Mesendoderm (in vitro differentiated cells): ENCODE results near the gene LGR4.

Experiments
- DNase-seq: peaks from one replicate; pipeline ENCODE4 v3.0.0; 2013
- H2AK5ac ChIP-seq: 2 replicates; pipeline ENCODE4 v1.6.1; 2013; ENCODE audit warnings: low read length, inconsistent platforms
- H2BK120ac ChIP-seq: 2 replicates; pipeline ENCODE4 v1.6.1; 2013; ENCODE audit warnings: low read depth, mild to moderate bottlenecking, low read length, moderate library complexity, mixed read lengths
- H2BK15ac ChIP-seq: replicated peaks from 2 replicates; pipeline ENCODE4 v1.6.1; 2013; ENCODE audit warnings: low read depth, mild to moderate bottlenecking, moderate library complexity
- H2BK5ac ChIP-seq: 2 replicates; pipeline ENCODE4 v1.6.1; 2013; ENCODE audit warnings: low read length, inconsistent platforms
- H3K18ac ChIP-seq: 2 replicates; pipeline ENCODE4 v1.6.1; 2013; ENCODE audit warnings: mild to moderate bottlenecking, low read length, mixed read lengths
- H3K23ac ChIP-seq: one replicate; pipeline ENCODE4 v1.6.1; 2013; ENCODE audit warnings: low read length
- H3K27ac ChIP-seq: 2 replicates; pipeline ENCODE4 v1.5.1; 2013; ENCODE audit warnings: low read depth, mild to moderate bottlenecking, inconsistent platforms, low read length, moderate library complexity
- H3K27me3 ChIP-seq: 2 replicates; pipeline ENCODE4 v1.6.1; 2013; ENCODE audit warnings: low read length, control low read depth, mild to moderate bottlenecking, inconsistent platforms; ENCODE audit not compliant: insufficient read depth, poor library complexity
- H3K36me3 ChIP-seq: 2 replicates; pipeline ENCODE4 v1.6.1; 2013; ENCODE audit warnings: low read length, inconsistent platforms; ENCODE audit not compliant: control insufficient read depth, insufficient read depth
- H3K4ac ChIP-seq: one replicate; pipeline ENCODE4 v1.6.1; 2013; ENCODE audit warnings: low read depth, mild to moderate bottlenecking, low read length, moderate library complexity
- H3K4me1 ChIP-seq: 2 replicates; pipeline ENCODE4 v1.6.1; 2013; ENCODE audit warnings: low read depth, low read length, inconsistent platforms; ENCODE audit not compliant: control insufficient read depth
- H3K4me2 ChIP-seq: 2 replicates; pipeline ENCODE4 v1.6.1; 2013; ENCODE audit warnings: low read length
- H3K4me3 ChIP-seq: 2 replicates; pipeline ENCODE4 v1.5.1; 2013; ENCODE audit warnings: mild to moderate bottlenecking, low read length
- H3K56ac ChIP-seq: one replicate; pipeline ENCODE4 v1.6.1; 2013; ENCODE audit warnings: low read length
- H3K79me1 ChIP-seq: 2 replicates; pipeline ENCODE4 v1.6.1; 2013; ENCODE audit warnings: low read length, inconsistent platforms
- H3K79me2 ChIP-seq: 2 replicates; pipeline ENCODE4 v1.6.1; 2013; ENCODE audit warnings: mild to moderate bottlenecking, low read length; ENCODE audit not compliant: control insufficient read depth, insufficient read depth
- H3K9ac ChIP-seq: 2 replicates; pipeline ENCODE4 v1.6.1; 2013; ENCODE audit warnings: low read length, inconsistent platforms
- H4K5ac ChIP-seq: one replicate; pipeline ENCODE4 v1.6.1; 2013; ENCODE audit warnings: low read length
- H4K8ac ChIP-seq: one replicate; pipeline ENCODE4 v1.6.1; 2013; ENCODE audit warnings: low read depth, mild to moderate bottlenecking, control low read depth, low read length, moderate library complexity
- WGBS: extraction: QIAGEN DNeasy Blood & Tissue Kit; methylation state at CpG from one replicate; pipeline ENCODE4 v1.1.7; 2013; ENCODE audit warnings: low lambda C conversion rate, missing lambda C conversion rate; ENCODE audit not compliant: insufficient coverage; ENCODE audit errors: extremely low coverage; 5-methylcytosine and 5-hydroxymethylcytosine counted together

Gene LGR4

GRCh38 chr11:27481992-27482391 lies 9.4 kb upstream of the LGR4 start:
- H3K27ac ChIP-seq = no peak overlapping the region
- H3K23ac ChIP-seq = no peak overlapping the region
- H3K4me2 ChIP-seq = no peak overlapping the region
- H3K4ac ChIP-seq = no peak overlapping the region
- H2BK5ac ChIP-seq = no peak overlapping the region
- H2AK5ac ChIP-seq = no peak overlapping the region
- H3K36me3 ChIP-seq = no peaks in the 10 kb centered on the region
- DNase-seq = no peak
- no peak overlapping the region for H3K9ac ChIP-seq
- H4K8ac ChIP-seq = no peak overlapping the region
- H3K4me1 ChIP-seq = no peaks in the 10 kb centered on the region
- H2BK120ac ChIP-seq = no peak overlapping the region
- H2BK15ac ChIP-seq = no peak overlapping the region
- H3K79me1 ChIP-seq = no peaks in the 10 kb centered on the region
- no peak overlapping the region for H3K56ac ChIP-seq
- no CpG with 5 or more reads among the region's 4 CpGs for WGBS
- no peak overlapping the region for H3K4me3 ChIP-seq
- no peak overlapping the region for H3K18ac ChIP-seq
- no peaks in the 10 kb centered on the region for H3K79me2 ChIP-seq
- H4K5ac ChIP-seq = no peak overlapping the region
- no peaks in the 10 kb centered on the region for H3K27me3 ChIP-seq

DNA sequence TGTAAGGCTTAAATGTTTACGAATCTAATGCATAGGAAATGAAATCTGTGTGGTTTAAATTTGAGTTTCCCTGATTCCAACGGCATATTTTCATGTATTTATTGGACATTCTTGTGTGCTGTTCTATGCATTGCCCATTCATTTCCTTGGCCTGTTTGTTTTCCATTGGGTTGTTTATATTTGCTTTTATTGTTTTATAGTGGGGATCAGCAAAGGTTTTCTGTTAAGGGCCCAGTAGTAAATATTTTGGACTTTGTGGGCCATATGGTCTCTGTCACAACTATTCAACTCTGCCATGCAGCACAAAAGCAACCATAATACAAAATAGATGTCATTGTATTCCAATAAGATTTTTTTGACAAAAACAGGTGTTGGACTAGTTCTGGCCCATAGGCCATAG lies 5.2 kb upstream of the LGR4 start:
- Histone ChIP-seq H3K4me1 (no peaks in the 10 kb centered on the region), H3K4me3 (no peak overlapping the region), H3K4ac (no peak overlapping the region), H3K79me2 (no peaks in the 10 kb centered on the region), H4K5ac (no peak overlapping the region), H2BK120ac (no peak overlapping the region), H2AK5ac (no peak overlapping the region), H3K27me3 (no peaks in the 10 kb centered on the region), H2BK15ac (no peak overlapping the region), H3K18ac (no peak overlapping the region), H2BK5ac (no peak overlapping the region), H3K36me3 (no peaks in the 10 kb centered on the region), H3K56ac (no peak overlapping the region), H3K23ac (no peak overlapping the region), H3K4me2 (no peak overlapping the region), H4K8ac (no peak overlapping the region), H3K27ac (no peak overlapping the region), H3K79me1 (no peaks in the 10 kb centered on the region), H3K9ac (no peak overlapping the region)
- no CpG with 5 or more reads among the region's 2 CpGs for WGBS
- DNase-seq = no peak

DNA sequence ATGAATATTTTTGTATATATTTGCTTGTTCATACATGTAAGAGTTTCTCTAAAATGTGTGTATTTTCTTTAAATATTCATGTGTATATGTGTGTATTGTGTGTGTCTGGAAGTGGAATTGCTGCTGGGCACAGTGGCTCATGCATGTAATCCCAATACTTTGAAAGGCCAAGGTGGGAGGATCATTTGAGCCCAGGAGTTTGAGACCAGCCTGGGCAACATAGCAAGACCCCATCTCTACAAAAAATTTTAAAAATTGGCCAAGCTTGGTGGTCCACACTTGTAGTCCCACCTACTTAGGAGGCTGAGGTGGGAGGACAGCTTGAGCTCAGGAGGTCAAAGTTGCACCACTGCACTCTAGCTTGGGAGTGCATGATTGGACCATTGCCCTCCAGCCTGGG lies 4.7 kb upstream of the LGR4 start:
- Histone ChIP-seq H3K27ac (no peak overlapping the region), H3K79me1 (no peaks in the 10 kb centered on the region), H3K27me3 (no peaks in the 10 kb centered on the region), H3K36me3 (no peaks in the 10 kb centered on the region), H3K4me1 (no peaks in the 10 kb centered on the region), H3K23ac (no peak overlapping the region), H3K4ac (no peak overlapping the region), H3K4me3 (no peak overlapping the region), H3K4me2 (no peak overlapping the region), H3K18ac (no peak overlapping the region), H4K5ac (no peak overlapping the region), H3K9ac (no peak overlapping the region), H2BK120ac (no peak overlapping the region), H4K8ac (no peak overlapping the region), H3K56ac (no peak overlapping the region), H2BK15ac (no peak overlapping the region), H2AK5ac (no peak overlapping the region), H2BK5ac (no peak overlapping the region), H3K79me2 (no peaks in the 10 kb centered on the region)
- no peak for DNase-seq

DNA sequence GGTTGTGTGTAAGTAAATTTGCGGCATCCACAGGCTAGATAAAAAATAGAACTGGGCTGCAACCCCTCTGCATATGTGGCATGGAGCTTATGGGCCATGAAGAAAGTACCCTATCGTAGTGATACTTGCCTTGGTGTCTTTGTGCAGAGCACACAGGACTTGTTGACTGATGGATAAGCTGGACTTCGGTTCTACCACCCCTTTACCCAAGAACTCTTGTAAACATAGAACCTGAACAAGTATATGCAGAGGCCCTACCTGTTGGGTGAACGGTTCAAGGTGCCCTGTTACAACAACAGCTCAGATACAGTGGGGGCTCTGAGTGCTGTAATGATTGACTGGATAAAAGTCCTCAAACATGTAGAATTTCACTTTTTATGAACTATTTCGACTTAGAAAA lies 3.0 kb upstream of the LGR4 start:
- no peak overlapping the region for H2BK5ac ChIP-seq
- no peak overlapping the region for H3K4me2 ChIP-seq
- no peak overlapping the region for H4K5ac ChIP-seq
- no peak overlapping the region for H3K4me3 ChIP-seq
- no peak overlapping the region for H4K8ac ChIP-seq
- H2BK15ac ChIP-seq = no peak overlapping the region
- H3K79me1 ChIP-seq = peaks cover 8% of the 10 kb centered on the region
- H3K23ac ChIP-seq = no peak overlapping the region
- no peak overlapping the region for H2AK5ac ChIP-seq
- no peaks in the 10 kb centered on the region for H3K27me3 ChIP-seq
- H3K56ac ChIP-seq = no peak overlapping the region
- no peaks in the 10 kb centered on the region for H3K4me1 ChIP-seq
- no peak overlapping the region for H3K4ac ChIP-seq
- peaks cover 11% of the 10 kb centered on the region for H3K79me2 ChIP-seq
- WGBS = no CpG with 5 or more reads among the region's 5 CpGs
- H3K9ac ChIP-seq = no peak overlapping the region
- no peak overlapping the region for H2BK120ac ChIP-seq
- no peak overlapping the region for H3K27ac ChIP-seq
- H3K18ac ChIP-seq = no peak overlapping the region
- H3K36me3 ChIP-seq = no peaks in the 10 kb centered on the region
- DNase-seq = no peak

- WGBS = no CpG with 5 or more reads among the region's 9 CpGs
- Histone ChIP-seq H3K4me3 (no peak overlapping the region), H3K36me3 (no peaks in the 10 kb centered on the region), H2BK5ac (no peak overlapping the region), H3K18ac (no peak overlapping the region), H2AK5ac (no peak overlapping the region), H3K23ac (no peak overlapping the region), H3K4me1 (peaks cover 4% of the 10 kb centered on the region), H3K79me1 (peaks cover 13% of the 10 kb centered on the region), H2BK120ac (no peak overlapping the region), H4K5ac (no peak overlapping the region), H3K79me2 (peaks cover 33% of the 10 kb centered on the region), H3K4me2 (peak overlapping the region; percentile 38), H3K27me3 (no peaks in the 10 kb centered on the region), H3K9ac (no peak overlapping the region), H3K27ac (no peak overlapping the region), H4K8ac (no peak overlapping the region), H2BK15ac (no peak overlapping the region), H3K56ac (peak overlapping the region; percentile 28), H3K4ac (no peak overlapping the region)
- no peak for DNase-seq
Observed at GRCh38 chr11:27473017-27473406, 422 bp upstream of the LGR4 start.

DNA sequence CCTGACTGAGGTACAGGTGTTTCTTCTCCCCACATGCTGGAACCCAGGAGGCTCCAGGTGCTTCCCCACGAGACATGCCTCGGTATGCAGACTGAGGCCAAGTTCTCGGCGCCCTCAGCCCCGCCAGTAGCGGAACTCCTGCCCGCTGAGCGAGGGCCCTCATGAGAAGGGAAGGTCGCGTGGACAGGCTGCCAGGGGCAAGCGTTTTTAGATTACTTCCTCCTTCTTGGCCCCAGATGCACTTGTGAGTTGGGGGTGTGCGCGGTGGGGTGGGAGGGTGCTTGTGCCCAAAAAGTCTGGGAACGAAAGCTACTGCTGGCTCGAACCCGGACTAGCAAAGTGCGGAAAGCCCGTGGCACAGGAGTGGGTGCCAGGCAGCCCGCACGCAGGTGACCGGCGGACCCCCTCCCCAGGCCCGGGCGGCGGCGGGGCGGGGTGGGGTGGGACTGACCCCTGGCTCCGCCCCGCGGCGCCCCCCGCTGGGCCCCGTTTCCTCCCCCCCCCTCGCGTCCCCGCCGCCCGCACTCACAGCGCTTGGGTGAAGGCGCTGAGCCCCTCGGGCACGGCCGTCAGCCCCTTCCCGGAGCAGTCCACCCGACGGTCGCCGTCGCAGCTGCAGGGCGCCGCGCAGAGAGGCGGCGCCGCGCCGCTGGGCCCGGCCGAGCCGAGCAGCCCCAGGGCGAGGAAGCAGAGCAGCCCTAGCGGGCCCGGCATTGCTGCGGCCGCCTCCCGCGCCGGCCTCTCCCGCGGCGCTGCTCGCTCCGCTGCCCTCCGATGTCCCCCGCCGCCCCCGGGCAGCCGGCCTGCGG lies 797 bp downstream of the LGR4 start:
- no peak overlapping the region for H2BK15ac ChIP-seq
- peak; percentile 65 for DNase-seq
- H3K9ac ChIP-seq = peak overlapping the region; percentile 88
- H3K79me1 ChIP-seq = peaks cover 13% of the 10 kb centered on the region
- no peak overlapping the region for H4K8ac ChIP-seq
- peak overlapping the region; percentile 71 for H3K4me3 ChIP-seq
- no CpG with 5 or more reads among the region's 79 CpGs for WGBS
- H3K27ac ChIP-seq = peak overlapping the region; percentile 95
- H3K4me2 ChIP-seq = peak overlapping the region; percentile 63
- no peak overlapping the region for H4K5ac ChIP-seq
- no peaks in the 10 kb centered on the region for H3K36me3 ChIP-seq
- H2BK120ac ChIP-seq = peak overlapping the region; percentile 47
- H3K79me2 ChIP-seq = peaks cover 36% of the 10 kb centered on the region
- H3K56ac ChIP-seq = peak overlapping the region; percentile 92
- peak overlapping the region; percentile 19 for H3K23ac ChIP-seq
- H3K18ac ChIP-seq = peak overlapping the region; percentile 72
- peak overlapping the region; percentile 48 for H2BK5ac ChIP-seq
- no peaks in the 10 kb centered on the region for H3K27me3 ChIP-seq
- peaks cover 4% of the 10 kb centered on the region for H3K4me1 ChIP-seq
- H3K4ac ChIP-seq = peak overlapping the region; percentile 85
- H2AK5ac ChIP-seq = no peak overlapping the region
